Lung (tissue), 12 donors: ENCODE measurements around the gene ELAVL4. TPM values are rescaled to one million over a fixed set of nuclear protein-coding genes. Genes with fewer than 3 reads are reported as not detected.
"Not testable (repeated sequence)": the region's sequence is repeated elsewhere in the genome, so short reads cannot be mapped to it uniquely, and the experiment has no call there.

Source experiments
- ATAC-seq: fragments of 200-7000 bp; cut with Tn5 transposase; one replicate; pipeline ENCODE4 v1.9.1; 2020; ENCODE audit warnings: moderate number of reproducible peaks; ENCODE audit not compliant: insufficient read depth, low FRiP score
- DNase-seq, 3 donors: peaks; one replicate each; pipeline ENCODE4 v3.0.0-alpha.2; 2013 to 2017
- H3K27ac ChIP-seq, 2 donors: one replicate each; pipeline ENCODE4 v1.5.1; 2013; ENCODE audit warnings: mild to moderate bottlenecking in 2 of 2, moderate library complexity in 2 of 2, control low read depth in 1 of 2, inconsistent platforms in 1 of 2, low read depth in 1 of 2, low read length in 1 of 2
- H3K27me3 ChIP-seq, 3 donors: one replicate each; pipeline ENCODE4 v1.5.1; 2013; ENCODE audit warnings: low read length in 2 of 3; ENCODE audit not compliant: control insufficient read depth in 3 of 3, insufficient read depth in 3 of 3
- H3K36me3 ChIP-seq, 4 donors: one replicate each; pipeline ENCODE4 v1.5.1; 2013; ENCODE audit warnings: low read length in 4 of 4, mild to moderate bottlenecking in 1 of 4, moderate library complexity in 1 of 4; ENCODE audit not compliant: control insufficient read depth in 4 of 4, insufficient read depth in 4 of 4
- H3K4me1 ChIP-seq, 5 donors: one replicate each; pipeline ENCODE4 v1.5.1; 2013; ENCODE audit warnings: low read length in 5 of 5, mild to moderate bottlenecking in 2 of 5, moderate library complexity in 1 of 5; ENCODE audit not compliant: control insufficient read depth in 5 of 5, insufficient read depth in 5 of 5
- H3K4me3 ChIP-seq: one replicate; pipeline ENCODE4 v1.5.1; 2013; ENCODE audit warnings: mild to moderate bottlenecking, control low read depth, moderate library complexity
- H3K9ac ChIP-seq, 2 donors: one replicate each; pipeline ENCODE4 v1.5.1; 2013; ENCODE audit warnings: low read length in 2 of 2, control low read depth in 1 of 2; ENCODE audit not compliant: insufficient read depth in 1 of 2
- H3K9me3 ChIP-seq, 4 donors: one replicate each; pipeline ENCODE4 v1.5.1; 2013; ENCODE audit warnings: low read length in 3 of 4, mild to moderate bottlenecking in 1 of 4, moderate library complexity in 1 of 4; ENCODE audit not compliant: control insufficient read depth in 4 of 4, insufficient read depth in 3 of 4
- CTCF ChIP-seq: IDR thresholded peaks from 2 replicates; pipeline ENCODE4 v1.5.1; 2012; ENCODE audit warnings: mild to moderate bottlenecking; ENCODE audit errors: control extremely low read depth, extremely low read depth
- WGBS, 2 donors: extraction: QIAGEN DNeasy Blood & Tissue Kit; methylation state at CpG; one replicate each; pipeline ENCODE4 v1.1.7; 2013; 5-methylcytosine and 5-hydroxymethylcytosine counted together
- polyA plus RNA-seq, 2 donors: library from polyadenylated mRNA; stranded (reverse); fragments of 200-250 nt; gene quantifications; one replicate each; pipeline ENCODE4 v1.2.1, GENCODE V29; 2013
- total RNA-seq, 2 donors: library from RNA; depleted of rRNA in 1 of 2; stranded (reverse); fragments of >200 nt in 1 of 2; gene quantifications; one replicate each; pipeline ENCODE4 v1.2.1, GENCODE V29; 2014 to 2021
- donor health status: control.
- donor health status: control.
- donor health status: Bipolar disorder and iron deficiency.
- donor health status: healthy.
- donor health status: DM: yes; HTN: yes; CAD: no.

Gene ELAVL4
- total and polyA plus RNA-seq, 4 donors, result 0.03 to 0.74 (median 0.30) TPM

GRCh38 chr1:50163680-50164079 lies 55.0 kb downstream of the ELAVL4 start:
- no peaks in the 10 kb centered on the region for H3K36me3 ChIP-seq
- no peak for DNase-seq
- no peak for ATAC-seq
- H3K4me1 ChIP-seq, result no peaks in the 10 kb centered on the region
- TF ChIP-seq CTCF, result no peak
- 90 to 92% methylated on average over 4 of the region's 4 CpGs for WGBS, 2 donors
- no peak overlapping the region for H3K27ac ChIP-seq
- H3K9me3 ChIP-seq, result no peaks in the 10 kb centered on the region
- no peak overlapping the region for H3K4me3 ChIP-seq
- H3K9ac ChIP-seq, result no peak overlapping the region
- no peaks in the 10 kb centered on the region for H3K27me3 ChIP-seq

GRCh38 chr1:50166351-50166750 lies 57.6 kb downstream of the ELAVL4 start:
- H3K4me1 ChIP-seq, ATAC-seq, H3K27ac ChIP-seq, DNase-seq, H3K4me3 ChIP-seq, H3K36me3 ChIP-seq, H3K9me3 ChIP-seq, H3K9ac ChIP-seq, H3K27me3 ChIP-seq: not testable (repeated sequence)
- WGBS, 2 donors, result 93 to 97% methylated on average over 1 of the region's 1 CpG

- Histone ChIP-seq H3K36me3 (no peaks in the 10 kb centered on the region), H3K9me3 (no peaks in the 10 kb centered on the region), H3K4me1 (peaks cover 0 to 6% (median 0%) of the 10 kb centered on the region in 5 donors), H3K4me3 (no peak overlapping the region), H3K9ac (no peak overlapping the region), H3K27me3 (no peaks in the 10 kb centered on the region), H3K27ac (no peak overlapping the region)
- DNase-seq (no peak), ATAC-seq (no peak)
- no peak for TF ChIP-seq CTCF
- WGBS, 2 donors, result 72 to 79% methylated on average over 1 of the region's 1 CpG
Observed at GRCh38 chr1:50172299-50172698, 63.6 kb downstream of the ELAVL4 start.

GRCh38 chr1:50174101-50174500 lies 65.4 kb downstream of the ELAVL4 start:
- ATAC-seq, result no peak
- H3K27me3 ChIP-seq, result no peaks in the 10 kb centered on the region
- H3K4me3 ChIP-seq, result no peak overlapping the region
- H3K27ac ChIP-seq, result no peak overlapping the region
- DNase-seq, result no peak
- no peak overlapping the region for H3K9ac ChIP-seq
- no peak for TF ChIP-seq CTCF
- peaks cover 0 to 6% (median 0%) of the 10 kb centered on the region in 5 donors for H3K4me1 ChIP-seq
- H3K36me3 ChIP-seq, result no peaks in the 10 kb centered on the region
- no peaks in the 10 kb centered on the region for H3K9me3 ChIP-seq
